ENCODE measurements around the gene TSNAX. TPM values are rescaled to one million over a fixed set of nuclear protein-coding genes. Genes with fewer than 3 reads are reported as not detected.

TSNAX gene
- total and polyA plus RNA-seq, 2 of the 8 experiments (the other 6 are each of a cell fraction or from before 2014, with no cell fraction given): 7.7 to 34.0 TPM

DNA sequence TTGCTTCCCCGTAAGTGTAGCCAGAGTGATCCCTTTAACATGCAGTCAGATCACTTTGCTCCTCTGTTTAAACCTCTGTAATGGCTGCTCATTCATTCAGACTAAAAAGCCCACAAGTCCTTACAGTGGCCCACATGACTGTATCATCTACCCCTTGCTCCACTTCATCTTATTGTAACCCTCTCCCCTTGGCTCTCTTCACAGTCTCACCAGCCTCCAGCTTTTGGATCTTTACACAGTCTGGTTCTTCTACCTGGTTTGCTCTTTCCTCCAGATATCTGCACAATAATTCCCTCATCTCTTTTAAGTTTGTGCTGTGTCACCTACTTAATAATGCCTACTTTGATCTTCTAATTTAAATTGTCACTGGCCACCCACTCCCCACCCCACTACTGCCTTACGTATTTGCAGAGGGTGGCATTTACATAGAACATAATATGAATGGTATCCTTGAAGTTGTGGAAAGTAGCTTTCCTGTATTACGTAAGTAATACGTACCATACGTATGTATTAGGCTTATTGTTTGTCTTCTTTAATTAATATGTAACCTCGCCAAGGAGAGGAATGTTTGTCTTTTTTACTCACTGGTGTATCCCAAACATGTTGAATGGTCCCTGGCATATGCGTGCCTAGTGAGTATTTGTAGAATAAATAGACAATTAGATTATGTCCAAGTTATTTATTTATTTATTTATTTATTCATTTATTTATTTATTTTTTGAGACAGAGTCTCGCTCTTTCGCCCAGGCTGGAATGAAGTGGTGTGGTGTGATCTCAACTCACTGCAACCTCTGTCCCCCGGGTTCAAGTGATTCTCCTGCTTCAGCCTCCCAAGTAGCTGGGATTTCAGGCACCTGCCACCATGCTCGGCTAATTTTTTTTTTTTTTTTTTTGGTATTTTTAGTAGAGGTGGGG lies 48.6 kb downstream of the TSNAX start:
- no peak overlapping the region for H3K27ac ChIP-seq (ENCODE audit: low read depth, low read length)
- H3K4me2 ChIP-seq (ENCODE audit: insufficient read depth in 1 of 2, low read depth in 2 of 2, low read length in 2 of 2): no peak overlapping the region
- H3K23me2 ChIP-seq (ENCODE audit: low read depth, low read length): peaks cover 1% of the 10 kb centered on the region; the same call in 1 of the 2 replicates
- no peak overlapping the region for H3K14ac ChIP-seq (ENCODE audit: insufficient read length)
- H3K4me3 ChIP-seq (ENCODE audit: extremely low read depth in 1 of 4, insufficient read depth in 2 of 4, low read depth in 3 of 4, low read length in 4 of 4): no peak overlapping the region
- H4K5ac ChIP-seq (ENCODE audit: insufficient read length, low read depth, low read length): no peak overlapping the region
- FAIRE-seq (no peak), DNase-seq (ENCODE audit: low read depth in 1 of 2, low spot score in 2 of 2) (no peak)
- H3K4ac ChIP-seq (replicated peaks; ENCODE audit: insufficient read length, low read depth, low read length): no peak overlapping the region
- H2AK5ac ChIP-seq (ENCODE audit: low read depth, low read length): no peak overlapping the region
- H2BK5ac ChIP-seq (ENCODE audit: low read depth, low read length): no peak overlapping the region
- no peak overlapping the region for H2BK12ac ChIP-seq (ENCODE audit: low read depth, low read length)
- TF ChIP-seq SAP30 (IDR thresholded peaks at IDR 0.05; ENCODE audit: insufficient read depth, insufficient replicate concordance, low read length) (no peak), POLR2A (IDR thresholded peaks at IDR 0.05; ENCODE audit: control extremely low read depth in 1 of 2, low read depth in 2 of 2, low read length in 2 of 2) (no peak), RXRA (IDR thresholded peaks at IDR 0.05; ENCODE audit: insufficient read depth, low read depth, low read length) (no peak), TAF7 (optimal IDR thresholded peaks at IDR 0.05; ENCODE audit: borderline replicate concordance, low read depth, low read length) (no peak)
- H2AFZ ChIP-seq (ENCODE audit: low read length): no peak overlapping the region
- no peak overlapping the region for H3K9ac ChIP-seq (replicated peaks in 1 of 4; ENCODE audit: extremely low read depth in 1 of 4, low read depth in 3 of 4, low read length in 3 of 4)
- no peaks in the 10 kb centered on the region for H3K9me3 ChIP-seq (ENCODE audit: insufficient read depth in 2 of 2, low read depth in 1 of 2, low read length in 1 of 2)
- H2BK120ac ChIP-seq (replicated peaks; ENCODE audit: low read depth, low read length): no peak overlapping the region
- H2BK15ac ChIP-seq (ENCODE audit: low read length): no peak overlapping the region
- H4K20me1 ChIP-seq (replicated peaks in 1 of 2; ENCODE audit: control insufficient read depth in 1 of 2, insufficient read depth in 2 of 2, low read length in 2 of 2): no peaks in the 10 kb centered on the region
- H4K8ac ChIP-seq (ENCODE audit: extremely low read depth, insufficient read depth, low read length): no peak overlapping the region
- no peak overlapping the region for H3K18ac ChIP-seq (ENCODE audit: extremely low read depth, low read length)
- WGBS, 2 experiments (ENCODE audit: extremely low coverage in 1 of 2, insufficient coverage in 1 of 2, insufficient read length in 1 of 2, insufficient replicate concordance in 2 of 2, low coverage in 1 of 2, low lambda C conversion rate in 2 of 2, missing lambda C conversion rate in 1 of 2): 81% methylated on average over 10 of the region's 11 CpGs; no CpG with 5 or more reads in 1 of the 2 experiments
- POLR2A ChIA-PET (ENCODE audit: partially characterized antibody): no interaction called here
- H3K56ac ChIP-seq (replicated peaks; ENCODE audit: insufficient read length, low read depth, low read length): no peak overlapping the region
- H3K27me3 ChIP-seq (replicated peaks in 1 of 4; ENCODE audit: control insufficient read depth in 3 of 4, extremely low read depth in 1 of 4, insufficient read depth in 3 of 4, low read length in 3 of 4): no peaks in the 10 kb centered on the region
- H3K4me1 ChIP-seq (replicated peaks in 1 of 4; ENCODE audit: control insufficient read depth in 3 of 4, insufficient read depth in 4 of 4, low read length in 3 of 4): no peaks in the 10 kb centered on the region
- H3K79me2 ChIP-seq (ENCODE audit: control insufficient read depth in 1 of 2, insufficient read depth in 2 of 2, low read length in 2 of 2): no peaks in the 10 kb centered on the region
- H2BK20ac ChIP-seq (ENCODE audit: low read length): no peak overlapping the region
- H3K23ac ChIP-seq (ENCODE audit: insufficient read length): no peak overlapping the region
- CTCF ChIA-PET (ENCODE audit: partially characterized antibody): interaction anchor here (0.7 kb wide), 1 partner anchor 196 kb away, joined by 3 read pairs; no protein-coding TSS in a partner anchor
- H3K79me1 ChIP-seq (ENCODE audit: low read depth, low read length): no peaks in the 10 kb centered on the region
- no peak overlapping the region for H4K91ac ChIP-seq (replicated peaks; ENCODE audit: insufficient read length, low read length)
- no peaks in the 10 kb centered on the region for H3K36me3 ChIP-seq (ENCODE audit: control insufficient read depth in 2 of 4, insufficient read depth in 4 of 4, low read length in 3 of 4)
